ENCODE data around the gene FBP2.
A peak's percentile ranks its signal among the peaks of the same experiment; 100 is the strongest.

FBP2 gene

DNA sequence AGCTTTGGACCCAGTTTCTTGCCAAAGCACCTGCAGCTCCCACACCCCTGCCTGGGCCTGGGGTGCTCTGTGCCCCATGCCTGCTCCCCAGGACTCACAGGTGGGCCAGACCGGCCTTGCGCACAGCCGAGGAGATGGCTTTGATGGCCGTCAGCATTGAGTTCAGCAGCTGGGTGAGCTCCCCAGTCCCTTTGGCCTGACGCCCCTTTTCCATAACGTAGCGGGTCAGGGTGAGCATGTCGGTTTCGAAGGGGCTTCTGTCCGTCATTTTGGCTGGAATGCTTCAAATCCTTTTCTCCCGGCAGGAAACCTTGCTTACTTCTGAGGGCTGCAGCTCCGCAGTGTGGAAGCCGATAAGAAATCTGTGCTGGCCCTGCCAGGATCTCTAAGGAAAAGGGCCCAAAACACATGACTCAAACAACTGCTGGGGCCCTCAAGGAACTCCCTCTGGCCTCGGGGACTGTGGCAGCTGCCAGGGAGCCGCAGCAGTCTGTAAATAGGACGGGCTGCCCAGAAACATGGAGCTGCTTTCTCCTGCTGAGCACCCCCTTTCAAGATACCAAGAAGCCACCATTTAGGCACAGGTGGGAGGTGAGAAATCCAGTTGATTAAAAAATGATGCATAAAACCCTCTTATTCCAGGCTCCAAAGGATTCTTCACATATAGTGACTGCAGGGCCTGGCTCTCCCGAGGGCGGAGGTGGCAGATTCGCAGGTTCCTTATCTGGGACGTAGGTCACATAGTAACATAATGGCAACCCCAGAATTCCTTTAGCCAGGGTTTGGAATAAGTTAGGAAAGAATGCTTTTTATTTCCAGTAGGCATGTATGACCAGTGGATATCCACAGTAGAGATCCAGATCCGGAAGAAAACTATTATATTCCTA is at the start of gene FBP2:
Gene FBP2 (minus strand): TSS at position 366 of the 887 bp plus-strand sequence. CDS start 98 bp downstream, at position 268.
- TF ChIP-seq, protein P1, sequence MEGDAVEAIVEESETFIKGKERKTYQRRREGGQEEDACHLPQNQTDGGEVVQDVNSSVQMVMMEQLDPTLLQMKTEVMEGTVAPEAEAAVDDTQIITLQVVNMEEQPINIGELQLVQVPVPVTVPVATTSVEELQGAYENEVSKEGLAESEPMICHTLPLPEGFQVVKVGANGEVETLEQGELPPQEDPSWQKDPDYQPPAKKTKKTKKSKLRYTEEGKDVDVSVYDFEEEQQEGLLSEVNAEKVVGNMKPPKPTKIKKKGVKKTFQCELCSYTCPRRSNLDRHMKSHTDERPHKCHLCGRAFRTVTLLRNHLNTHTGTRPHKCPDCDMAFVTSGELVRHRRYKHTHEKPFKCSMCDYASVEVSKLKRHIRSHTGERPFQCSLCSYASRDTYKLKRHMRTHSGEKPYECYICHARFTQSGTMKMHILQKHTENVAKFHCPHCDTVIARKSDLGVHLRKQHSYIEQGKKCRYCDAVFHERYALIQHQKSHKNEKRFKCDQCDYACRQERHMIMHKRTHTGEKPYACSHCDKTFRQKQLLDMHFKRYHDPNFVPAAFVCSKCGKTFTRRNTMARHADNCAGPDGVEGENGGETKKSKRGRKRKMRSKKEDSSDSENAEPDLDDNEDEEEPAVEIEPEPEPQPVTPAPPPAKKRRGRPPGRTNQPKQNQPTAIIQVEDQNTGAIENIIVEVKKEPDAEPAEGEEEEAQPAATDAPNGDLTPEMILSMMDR (IDR thresholded peaks at IDR 0.05; ENCODE audit: low read depth, low read length) = no peak
- no peak for TF ChIP-seq EZH2phosphoT487 (IDR thresholded peaks at IDR 0.05; ENCODE audit: low read depth)
- Histone ChIP-seq H2AFZ (ENCODE audit: low read depth, low read length) (0 out of 2 replicates have a peak within 1 kb of the TSS, but pooled peaks have one; percentile 77), H3K27me3 (ENCODE audit: low read depth, low read length) (no peaks in the 10 kb centered on the region; the same call in 1 of the 2 replicates), H3K4me2 (ENCODE audit: low read length) (peak within 1 kb of the TSS; percentile 56), H3K4me1 (ENCODE audit: low read length) (peaks cover 19% of the 10 kb centered on the region), H4K20me1 (ENCODE audit: insufficient read depth, low read length) (no peaks in the 10 kb centered on the region), H3K9me3 (ENCODE audit: insufficient read depth, low read length) (no peaks in the 10 kb centered on the region), H3K36me3 (replicated peaks; ENCODE audit: low read depth, low read length) (no peaks in the 10 kb centered on the region), H3K9ac (ENCODE audit: low read length) (no peak within 1 kb of the TSS), H3K27ac (ENCODE audit: low read length) (no peak within 1 kb of the TSS), H3K4me3 (ENCODE audit: low read length) (peak within 1 kb of the TSS; percentile 47; the same call in 1 of the 2 replicates), H3K79me2 (ENCODE audit: low read length) (no peaks in the 10 kb centered on the region)

DNA sequence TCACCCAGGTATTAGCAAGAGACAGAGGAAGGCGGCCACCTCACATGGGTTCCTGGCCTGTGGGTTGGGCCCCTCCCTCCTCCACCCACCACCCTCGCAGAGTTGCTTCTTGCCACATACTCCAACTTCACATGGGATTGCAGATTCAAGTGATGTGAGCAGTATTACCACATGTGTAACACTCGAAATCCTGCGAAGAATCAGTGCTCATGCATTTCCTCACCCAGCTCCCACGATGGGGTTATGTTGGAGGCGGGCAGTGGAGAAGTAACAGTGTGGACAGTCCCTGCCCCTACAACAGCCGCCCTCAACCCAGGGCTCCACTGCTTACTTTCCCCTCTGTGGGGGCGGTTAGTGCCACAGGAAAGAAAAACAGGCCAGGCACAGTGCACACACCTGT is 49.6 kb upstream of the FBP2 start:
- Histone ChIP-seq H3K27ac (ENCODE audit: low read length) (no peak overlapping the region), H3K4me1 (ENCODE audit: low read length) (peaks cover 10% of the 10 kb centered on the region; the same call in 1 of the 2 replicates), H3K79me2 (ENCODE audit: low read length) (no peaks in the 10 kb centered on the region), H3K27me3 (ENCODE audit: low read depth, low read length) (peaks cover 11% of the 10 kb centered on the region), H3K9ac (ENCODE audit: low read length) (no peak overlapping the region), H4K20me1 (ENCODE audit: insufficient read depth, low read length) (no peaks in the 10 kb centered on the region), H2AFZ (ENCODE audit: low read depth, low read length) (no peak overlapping the region), H3K4me2 (ENCODE audit: low read length) (no peak overlapping the region), H3K36me3 (replicated peaks; ENCODE audit: low read depth, low read length) (no peaks in the 10 kb centered on the region), H3K9me3 (ENCODE audit: insufficient read depth, low read length) (no peaks in the 10 kb centered on the region), H3K4me3 (ENCODE audit: low read length) (no peak overlapping the region)
- TF ChIP-seq, protein P1 (IDR thresholded peaks at IDR 0.05; ENCODE audit: low read depth, low read length) = no peak
- TF ChIP-seq EZH2phosphoT487 (IDR thresholded peaks at IDR 0.05; ENCODE audit: low read depth) = no peak

DNA sequence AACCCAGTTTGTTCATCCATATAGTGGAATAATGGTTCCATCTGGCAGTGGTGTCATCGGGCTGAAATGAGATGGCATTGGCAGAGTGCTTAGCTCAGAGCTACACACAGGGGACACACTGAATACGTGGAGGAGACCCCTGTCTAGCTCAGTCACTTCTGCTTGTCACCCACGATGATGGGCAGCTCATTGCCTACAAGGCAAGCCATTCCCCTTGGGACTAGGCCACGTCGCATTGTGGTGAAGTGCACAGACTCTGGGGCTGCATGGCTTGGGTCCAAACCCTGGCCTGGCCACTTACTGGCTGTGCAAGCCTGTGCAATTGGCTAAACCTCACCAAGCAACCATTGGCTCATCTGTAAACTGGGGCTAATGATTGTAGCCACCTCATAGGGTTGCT is 48.9 kb upstream of the FBP2 start:
- no peak overlapping the region for H3K27ac ChIP-seq (ENCODE audit: low read length)
- no peaks in the 10 kb centered on the region for H3K79me2 ChIP-seq (ENCODE audit: low read length)
- H3K4me1 ChIP-seq (ENCODE audit: low read length) = peaks cover 10% of the 10 kb centered on the region; the same call in 1 of the 2 replicates
- H3K4me2 ChIP-seq (ENCODE audit: low read length) = no peak overlapping the region
- no peaks in the 10 kb centered on the region for H3K36me3 ChIP-seq (replicated peaks; ENCODE audit: low read depth, low read length)
- no peaks in the 10 kb centered on the region for H4K20me1 ChIP-seq (ENCODE audit: insufficient read depth, low read length)
- H2AFZ ChIP-seq (ENCODE audit: low read depth, low read length) = no peak overlapping the region
- H3K4me3 ChIP-seq (ENCODE audit: low read length) = no peak overlapping the region
- no peaks in the 10 kb centered on the region for H3K9me3 ChIP-seq (ENCODE audit: insufficient read depth, low read length)
- H3K27me3 ChIP-seq (ENCODE audit: low read depth, low read length) = peaks cover 14% of the 10 kb centered on the region
- TF ChIP-seq EZH2phosphoT487 (IDR thresholded peaks at IDR 0.05; ENCODE audit: low read depth) = no peak
- TF ChIP-seq, protein P1 (IDR thresholded peaks at IDR 0.05; ENCODE audit: low read depth, low read length) = no peak
- no peak overlapping the region for H3K9ac ChIP-seq (ENCODE audit: low read length)

DNA sequence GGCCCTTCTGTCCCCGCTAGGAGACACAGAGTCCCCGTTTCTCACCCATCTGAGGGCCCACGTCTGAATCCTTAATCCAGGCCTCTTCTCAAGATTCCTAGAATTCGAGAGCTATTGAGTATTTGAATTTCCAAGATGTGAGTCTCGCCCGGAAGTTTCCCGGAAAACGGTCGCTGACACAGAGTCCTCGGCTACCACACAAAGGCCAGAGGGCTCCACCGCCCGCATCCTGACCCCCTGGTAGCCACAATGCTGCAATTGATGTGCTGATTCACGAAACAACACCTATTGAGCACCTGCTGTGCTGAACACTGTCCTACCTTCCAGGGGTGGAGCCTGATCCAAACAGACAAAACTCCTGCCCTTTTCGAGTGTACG is 46.4 kb upstream of the FBP2 start:
- peaks cover 22% of the 10 kb centered on the region for H3K27me3 ChIP-seq (ENCODE audit: low read depth, low read length)
- H3K79me2 ChIP-seq (ENCODE audit: low read length) = no peaks in the 10 kb centered on the region
- H3K27ac ChIP-seq (ENCODE audit: low read length) = no peak overlapping the region
- H3K4me3 ChIP-seq (ENCODE audit: low read length) = peak overlapping the region; percentile 81
- no peaks in the 10 kb centered on the region for H4K20me1 ChIP-seq (ENCODE audit: insufficient read depth, low read length)
- peaks cover 10% of the 10 kb centered on the region; the same call in 1 of the 2 replicates for H3K4me1 ChIP-seq (ENCODE audit: low read length)
- H3K4me2 ChIP-seq (ENCODE audit: low read length) = peak overlapping the region; percentile 91
- peak overlapping the region; percentile 82 for H2AFZ ChIP-seq (ENCODE audit: low read depth, low read length)
- no peak for TF ChIP-seq EZH2phosphoT487 (IDR thresholded peaks at IDR 0.05; ENCODE audit: low read depth)
- TF ChIP-seq, protein P1 (IDR thresholded peaks at IDR 0.05; ENCODE audit: low read depth, low read length) = no peak
- H3K9ac ChIP-seq (ENCODE audit: low read length) = peak overlapping the region; percentile 61
- no peaks in the 10 kb centered on the region for H3K9me3 ChIP-seq (ENCODE audit: insufficient read depth, low read length)
- H3K36me3 ChIP-seq (replicated peaks; ENCODE audit: low read depth, low read length) = no peaks in the 10 kb centered on the region

All from OCI-LY3 (cell line).